Measurements from ENCODE around the gene AAMP.

DNA sequence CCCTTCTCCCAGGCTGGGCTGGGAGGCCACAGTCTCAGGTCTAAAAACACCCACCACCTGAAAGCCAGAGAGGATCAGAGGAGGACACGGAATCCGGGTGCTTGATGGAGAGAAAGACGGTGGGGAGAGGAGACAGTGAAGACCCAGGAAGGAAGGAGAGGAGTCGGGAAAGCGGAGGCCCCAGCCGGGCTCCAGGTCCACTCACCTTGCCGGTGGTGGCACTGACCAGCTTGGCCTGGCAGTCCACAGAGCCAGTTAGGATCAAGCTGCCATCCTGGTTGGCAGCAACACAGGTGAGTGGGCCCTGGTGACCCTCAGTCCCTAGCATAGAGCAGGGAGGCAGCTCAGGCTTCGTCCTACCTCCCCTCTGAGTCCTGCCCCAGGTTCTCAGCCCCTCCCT lies 4.3 kb downstream of the AAMP start:
- TF ChIP-seq POLR2A (IDR thresholded peaks at IDR 0.05) (no peak), CTCF (IDR thresholded peaks at IDR 0.05) (no peak)

All from Peyer's patch (tissue), 4 donors.